HG03159 (cell line): ENCODE measurements around the gene GLYAT.
"Not testable (repeated sequence)": the region's sequence is repeated elsewhere in the genome, so short reads cannot be mapped to it uniquely, and the experiment has no call there.

Experiments used
- ATAC-seq: cut with Tn5 transposase; IDR thresholded peaks from one replicate; pipeline ENCODE4 v1.9.1; 2021; ENCODE audit warnings: mild to moderate bottlenecking, moderate library complexity; ENCODE audit not compliant: unreplicated experiment

The GLYAT gene

DNA sequence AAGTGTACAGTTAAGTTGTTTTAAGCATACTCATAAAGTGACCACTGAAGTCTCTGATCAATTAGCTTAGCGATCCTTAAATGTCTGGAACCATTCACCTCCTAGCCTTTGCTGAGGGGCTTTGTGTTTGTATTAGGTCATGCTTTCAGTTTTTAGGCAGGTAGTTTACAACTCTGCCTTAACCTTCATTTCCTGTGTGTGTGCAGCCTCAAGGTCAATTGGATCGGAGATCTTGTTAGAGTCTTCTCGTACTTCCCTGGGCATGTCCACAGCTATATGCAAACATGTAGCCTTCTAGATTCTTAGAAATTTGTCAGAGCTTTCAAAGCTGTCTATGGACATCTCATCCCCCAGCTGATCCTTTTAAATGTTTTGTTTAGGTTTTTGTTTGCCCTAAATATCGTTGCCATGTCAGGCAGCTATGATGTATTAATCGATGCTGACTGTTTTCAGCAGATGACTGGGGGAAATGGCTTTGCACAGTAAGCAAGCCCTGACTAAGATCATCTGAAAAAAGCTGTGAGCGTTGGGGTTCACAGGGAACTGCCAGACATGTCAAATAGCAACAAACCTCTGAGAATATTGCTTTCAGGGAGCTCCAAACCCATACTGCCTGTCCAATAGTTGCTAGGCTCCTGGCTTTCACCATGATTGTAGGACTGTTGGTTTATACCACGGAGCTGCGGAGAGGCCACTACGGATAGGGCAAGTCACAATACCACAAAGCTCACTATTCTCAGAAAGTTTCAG, 45.6 kb downstream of the GLYAT start:
- ATAC-seq, result no peak

DNA sequence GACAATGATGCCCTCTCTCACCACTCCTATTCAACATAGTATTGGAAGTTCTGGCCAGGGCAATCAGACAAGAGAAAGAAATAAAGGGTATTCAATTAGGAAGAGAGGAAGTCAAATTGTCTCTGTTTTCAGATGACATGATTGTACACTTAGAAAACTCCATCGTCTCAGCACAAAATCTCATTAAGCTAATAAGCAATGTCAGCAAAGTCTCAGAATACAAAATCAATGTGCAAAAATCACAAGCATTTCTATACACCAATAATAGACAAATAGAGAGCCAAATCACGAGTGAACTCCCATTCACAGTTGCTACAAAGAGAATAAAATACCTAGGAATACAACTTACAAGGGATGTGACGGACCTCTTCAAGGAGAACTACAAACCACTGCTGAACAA, 49.1 kb downstream of the GLYAT start:
- not testable (repeated sequence) for ATAC-seq

DNA sequence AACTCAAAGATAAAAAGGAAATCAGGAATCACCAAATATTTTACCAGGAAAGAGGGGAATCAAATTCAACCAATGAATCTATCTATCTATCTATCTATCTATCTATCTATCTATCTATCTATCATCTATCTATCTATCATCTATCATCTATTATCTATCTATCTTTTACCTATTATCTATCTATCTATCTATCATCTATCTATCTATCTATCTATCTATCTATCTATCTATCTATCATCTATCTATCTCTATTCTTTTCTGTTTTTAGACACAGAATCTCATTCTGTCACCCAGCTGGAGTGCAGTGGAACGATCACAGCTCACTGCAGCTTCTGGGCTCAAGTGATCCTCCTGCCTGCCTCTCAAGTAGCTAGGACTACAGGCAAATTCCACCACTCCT, 54.2 kb downstream of the GLYAT start:
- not testable (repeated sequence) for ATAC-seq

DNA sequence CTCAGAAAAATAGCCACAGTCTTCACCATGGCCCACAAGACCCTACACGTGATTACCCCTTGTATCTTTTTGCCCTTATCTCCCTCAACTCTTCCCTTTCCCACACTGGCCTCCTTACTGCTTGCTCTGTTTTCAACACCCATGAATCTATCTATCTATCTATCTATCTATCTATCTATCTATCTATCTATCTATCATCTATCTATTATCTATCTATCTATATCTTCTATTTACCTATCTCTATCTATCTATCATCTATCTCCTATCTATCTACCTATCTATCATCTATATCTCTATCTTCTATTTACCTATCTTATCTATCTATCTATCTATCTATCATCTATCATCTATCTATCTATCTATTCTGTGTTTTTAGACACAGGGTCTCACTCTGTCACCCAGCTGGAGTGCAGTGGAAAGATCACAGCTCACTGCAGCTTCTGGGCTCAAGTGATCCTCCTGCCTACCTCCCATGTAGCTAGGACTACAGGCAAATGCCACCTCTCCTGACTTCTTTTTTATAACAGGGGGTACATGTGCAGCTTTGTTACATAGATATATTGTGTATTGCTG, 55.1 kb downstream of the GLYAT start:
- ATAC-seq, result no peak

DNA sequence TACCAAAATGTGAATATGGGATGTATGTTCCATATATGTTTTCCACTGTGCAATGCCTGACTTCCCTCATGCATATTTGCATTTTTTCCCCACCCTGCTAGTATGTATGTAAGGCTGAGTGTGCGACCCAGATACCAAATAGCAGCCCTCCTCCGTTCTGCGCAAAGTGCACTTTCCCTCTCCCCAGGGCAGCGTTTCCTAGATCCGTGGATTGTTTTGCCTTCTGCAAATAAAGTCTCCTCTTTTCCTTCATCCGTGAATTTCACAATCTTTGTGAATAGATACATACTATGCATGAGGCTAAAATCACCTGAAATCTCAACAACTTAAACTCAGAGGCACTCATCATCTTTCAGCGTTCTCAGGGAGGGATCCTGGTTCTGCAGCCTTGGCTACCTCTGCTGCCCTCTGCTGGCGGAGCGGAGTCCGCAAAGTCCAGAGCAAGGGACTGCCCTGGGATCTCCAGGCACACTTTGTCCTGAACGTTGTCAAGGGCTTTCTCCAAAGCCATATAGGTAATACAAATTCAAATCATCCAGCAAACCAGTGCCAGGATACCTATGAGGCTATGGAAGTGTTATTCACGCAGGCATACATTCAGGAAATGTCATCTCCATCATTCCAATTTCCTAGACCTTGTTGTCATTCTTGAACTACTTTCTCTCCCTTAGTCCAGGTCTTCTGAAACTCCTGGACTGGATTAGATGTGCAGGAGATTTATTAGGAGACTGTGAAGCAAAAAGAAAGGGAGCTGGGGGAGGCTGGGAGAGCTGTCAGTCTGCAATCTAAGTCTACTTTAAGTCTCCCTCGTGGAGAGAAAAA, 56.2 kb downstream of the GLYAT start:
- peak; percentile 93 for ATAC-seq

DNA sequence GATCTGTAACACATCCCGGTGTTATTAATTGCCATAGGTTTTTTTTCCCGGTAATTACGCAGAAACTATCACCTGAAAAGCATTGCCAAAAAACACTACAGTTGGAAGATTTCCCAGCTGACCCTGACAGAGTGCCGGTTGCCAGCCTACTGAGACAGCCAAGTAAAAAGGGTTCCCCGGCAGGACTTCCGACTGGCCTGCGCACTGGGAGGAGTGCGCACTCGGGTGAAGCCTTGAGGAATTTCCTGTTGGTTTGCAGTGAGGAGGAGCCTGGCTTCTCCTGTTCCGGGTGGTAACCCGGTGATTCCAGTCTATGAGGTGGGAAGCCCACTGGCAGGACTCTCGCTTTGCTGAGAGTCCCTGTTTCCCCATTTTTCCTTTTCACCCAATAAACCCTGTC, 57.1 kb downstream of the GLYAT start:
- ATAC-seq, result no peak

DNA sequence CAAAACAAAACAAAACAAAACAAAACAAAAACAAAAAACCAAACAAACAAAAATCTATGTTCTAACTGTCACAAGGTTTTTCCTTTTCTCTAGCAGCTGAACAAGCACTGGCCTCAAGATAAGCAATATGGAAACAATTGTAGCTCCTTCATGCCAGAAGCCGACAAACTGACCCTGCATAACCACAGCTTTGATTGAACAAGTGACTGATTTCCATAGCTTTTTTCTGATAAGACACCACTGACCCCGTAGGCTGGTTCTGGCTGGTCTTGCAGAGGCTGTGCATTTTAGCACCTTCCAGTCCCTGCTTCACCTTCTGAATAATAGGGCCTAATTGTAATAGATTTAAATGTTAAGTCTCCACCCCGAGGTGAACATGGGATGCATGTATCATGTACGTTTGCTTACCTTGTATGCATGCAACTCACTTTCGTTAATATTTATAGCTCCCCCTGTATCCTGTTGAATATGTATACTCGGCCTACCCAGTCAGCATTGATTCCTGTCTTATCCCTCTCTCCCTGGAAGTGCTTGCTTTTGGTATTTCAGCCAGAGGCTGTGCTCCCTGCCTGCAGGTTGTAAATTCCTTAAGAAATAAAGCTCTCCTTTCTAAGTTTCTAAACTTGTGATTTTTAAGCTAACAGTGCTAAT, 59.6 kb downstream of the GLYAT start:
- no peak for ATAC-seq

DNA sequence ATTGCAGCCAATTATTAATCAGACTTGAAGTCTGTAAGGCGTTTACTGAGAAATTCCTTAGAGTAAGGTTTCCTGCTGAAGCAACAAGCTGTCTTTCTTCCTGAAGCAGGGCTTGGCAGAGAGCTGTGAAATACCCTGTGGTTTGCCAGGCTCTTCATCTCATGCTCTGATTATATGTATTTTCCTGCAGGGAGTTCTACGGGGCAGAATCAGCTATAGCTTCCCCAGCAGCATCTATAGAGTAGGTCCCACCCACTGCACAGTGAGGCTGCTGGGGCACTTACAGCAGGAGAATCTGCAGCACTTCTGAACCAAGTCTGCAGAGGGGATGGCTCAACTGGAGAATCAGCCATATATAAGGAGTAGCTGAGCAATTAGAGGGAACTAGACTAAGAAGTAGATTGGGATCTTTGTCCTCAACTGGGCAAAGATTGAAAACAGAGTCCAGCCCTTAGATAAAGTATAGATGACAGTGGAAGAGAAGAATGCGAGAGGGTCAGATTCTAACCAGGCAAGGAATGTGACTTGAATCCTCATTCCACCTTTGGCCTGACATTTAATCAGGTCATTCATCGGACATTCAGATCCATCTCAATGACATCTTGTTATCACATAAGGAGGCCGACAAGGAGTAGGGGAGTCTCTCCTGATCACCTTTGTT, 71.7 kb downstream of the GLYAT start:
- ATAC-seq, result no peak

DNA sequence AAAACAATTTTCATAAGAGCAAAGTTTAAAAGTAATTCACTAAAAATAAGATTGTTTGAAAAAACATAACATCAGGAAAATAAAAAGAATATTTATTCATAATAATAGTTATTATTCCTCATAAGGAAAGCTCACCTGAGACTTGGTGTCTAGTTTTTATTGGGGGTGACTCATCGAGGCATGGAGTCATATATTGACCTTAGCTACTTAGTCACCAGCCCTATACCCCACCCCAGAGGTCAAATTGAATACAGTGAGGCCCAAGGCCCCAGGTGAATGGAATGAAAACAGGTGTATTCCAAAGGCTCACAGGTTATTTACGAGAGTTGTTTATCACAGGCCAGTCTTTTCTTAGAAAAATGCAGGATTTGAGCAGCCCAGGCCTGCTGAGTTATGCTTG, 72.3 kb downstream of the GLYAT start:
- ATAC-seq, result no peak
